Spleen (tissue), 7 donors: ENCODE measurements around the gene ZMIZ1.

Source experiments
- POLR2A ChIP-seq, 3 donors: fragments of 450-650 bp; IDR thresholded peaks; one replicate each; pipeline ENCODE4 v1.5.1; 2017; ENCODE audit warnings: antibody characterized with exemption in 3 of 3, mild to moderate bottlenecking in 1 of 3
- TF ChIP-seq, protein P1 (sequence below), 11 experiments: fragments of 200-600 bp in 7 of 11; fragments of 450-650 bp in 4 of 11; sonication (generic) in 4 of 11; IDR thresholded peaks in 8 of 11; conservative IDR thresholded peaks in 3 of 11; 1 replicate in 7 of 11; 2 replicates in 4 of 11; pipeline versions ENCODE4 v1.4.0 to v1.8.0; 2016 to 2021; ENCODE audit warnings: antibody characterized with exemption in 11 of 11, inconsistent platforms in 4 of 11, mild to moderate bottlenecking in 1 of 11
- donor health status: DM: no; HTN: no; CAD: no; lungs with moderate emphysema.
- donor health status: DM: no; HTN: no; CAD: no.
- donor health status: DM: no; HTN: no; CAD: no.

DNA sequence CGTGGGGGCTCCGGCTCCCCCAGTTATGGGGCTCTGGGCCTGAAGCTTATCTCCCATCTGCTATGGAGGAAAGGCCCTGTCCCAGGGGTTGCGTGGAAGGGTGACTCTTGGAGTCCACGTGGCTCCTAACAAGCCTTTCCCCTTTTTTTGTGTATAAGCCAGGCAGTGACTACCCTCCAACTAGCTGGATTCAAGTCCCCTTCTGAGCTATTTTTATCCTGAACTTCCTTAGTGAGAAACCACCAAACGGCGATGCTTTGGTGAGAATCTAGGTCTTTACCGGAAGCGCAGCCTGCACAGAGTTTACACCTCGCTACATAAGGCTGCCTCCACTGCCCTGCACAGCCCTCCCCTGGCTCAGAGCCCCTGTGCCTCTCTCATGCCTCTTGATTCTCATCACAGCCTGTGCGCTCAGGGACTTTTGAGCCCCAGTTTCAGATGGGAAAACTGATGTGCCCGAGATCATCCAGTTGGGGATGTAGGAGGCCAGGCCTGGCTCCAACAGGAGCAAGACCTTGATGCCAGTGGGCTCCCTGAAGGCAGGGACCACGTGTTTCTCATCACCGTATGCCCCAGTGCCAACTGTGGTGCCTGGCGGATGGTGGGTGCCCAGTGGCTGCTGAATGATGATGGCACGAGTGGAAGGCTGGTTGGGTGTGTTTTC is 176.2 kb downstream of the ZMIZ1 start:
- TF ChIP-seq, protein P1, sequence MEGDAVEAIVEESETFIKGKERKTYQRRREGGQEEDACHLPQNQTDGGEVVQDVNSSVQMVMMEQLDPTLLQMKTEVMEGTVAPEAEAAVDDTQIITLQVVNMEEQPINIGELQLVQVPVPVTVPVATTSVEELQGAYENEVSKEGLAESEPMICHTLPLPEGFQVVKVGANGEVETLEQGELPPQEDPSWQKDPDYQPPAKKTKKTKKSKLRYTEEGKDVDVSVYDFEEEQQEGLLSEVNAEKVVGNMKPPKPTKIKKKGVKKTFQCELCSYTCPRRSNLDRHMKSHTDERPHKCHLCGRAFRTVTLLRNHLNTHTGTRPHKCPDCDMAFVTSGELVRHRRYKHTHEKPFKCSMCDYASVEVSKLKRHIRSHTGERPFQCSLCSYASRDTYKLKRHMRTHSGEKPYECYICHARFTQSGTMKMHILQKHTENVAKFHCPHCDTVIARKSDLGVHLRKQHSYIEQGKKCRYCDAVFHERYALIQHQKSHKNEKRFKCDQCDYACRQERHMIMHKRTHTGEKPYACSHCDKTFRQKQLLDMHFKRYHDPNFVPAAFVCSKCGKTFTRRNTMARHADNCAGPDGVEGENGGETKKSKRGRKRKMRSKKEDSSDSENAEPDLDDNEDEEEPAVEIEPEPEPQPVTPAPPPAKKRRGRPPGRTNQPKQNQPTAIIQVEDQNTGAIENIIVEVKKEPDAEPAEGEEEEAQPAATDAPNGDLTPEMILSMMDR (IDR thresholded peaks at IDR 0.05 in 8 of 11, conservative IDR thresholded peaks at IDR 0.05 in 3 of 11) = no peak
- TF ChIP-seq POLR2A (IDR thresholded peaks at IDR 0.05) = peak in 1 of 3 donors; percentile 37
